Neutrophil (primary cell): ENCODE data around the gene TMEM14B.
"Not testable (repeated sequence)": the region's sequence is repeated elsewhere in the genome, so short reads cannot be mapped to it uniquely, and the experiment has no call there.

Experiments
- H3K27ac ChIP-seq: fragments of 200-600 bp; sonication (generic); 2 replicates; pipeline ENCODE4 v1.5.1; 2016; ENCODE audit warnings: mild to moderate bottlenecking, moderate library complexity
- H3K27me3 ChIP-seq: fragments of 200-600 bp; sonication (generic); 2 replicates; pipeline ENCODE4 v1.6.0; 2016; ENCODE audit warnings: mild to moderate bottlenecking
- H3K36me3 ChIP-seq: fragments of 200-600 bp; sonication (generic); 2 replicates; pipeline ENCODE4 v1.5.1; 2017
- H3K4me1 ChIP-seq, 2 experiments: fragments of 200-600 bp in 1 of 2; sonication (generic) in 1 of 2; 1 replicate in 1 of 2; 2 replicates in 1 of 2; pipeline versions ENCODE4 v1.5.1 to v1.6.1; 2013 to 2016; ENCODE audit warnings: low read depth in 1 of 2, low read length in 1 of 2, mild to moderate bottlenecking in 1 of 2, moderate library complexity in 1 of 2; ENCODE audit not compliant: control insufficient read depth in 1 of 2, insufficient read depth in 1 of 2
- H3K4me3 ChIP-seq, 2 experiments: fragments of 200-600 bp in 1 of 2; sonication (generic) in 1 of 2; 1 replicate in 1 of 2; 2 replicates in 1 of 2; pipeline ENCODE4 v1.5.1; 2013 to 2016; ENCODE audit warnings: low read depth in 1 of 2, low read length in 1 of 2, mild to moderate bottlenecking in 1 of 2, moderate library complexity in 1 of 2
- H3K9me3 ChIP-seq: fragments of 200-600 bp; sonication (generic); 2 replicates; pipeline ENCODE4 v1.5.1; 2016
- CTCF ChIP-seq: fragments of 200-600 bp; sonication (generic); IDR thresholded peaks from 2 replicates; pipeline ENCODE4 v1.5.1; 2016; ENCODE audit warnings: antibody characterized with exemption

The TMEM14B gene

GRCh38 chr6:10736731-10737130, 10.9 kb upstream of the TMEM14B start:
- Histone ChIP-seq H3K4me3 (no peak overlapping the region), H3K36me3 (peaks cover 8% of the 10 kb centered on the region), H3K4me1 (no peaks in the 10 kb centered on the region), H3K9me3 (no peaks in the 10 kb centered on the region), H3K27me3 (no peaks in the 10 kb centered on the region), H3K27ac (no peak overlapping the region)
- TF ChIP-seq CTCF = no peak

- Histone ChIP-seq H3K9me3 (no peaks in the 10 kb centered on the region), H3K4me3 (no peak overlapping the region), H3K27ac (no peak overlapping the region), H3K36me3 (no peaks in the 10 kb centered on the region), H3K27me3 (no peaks in the 10 kb centered on the region), H3K4me1 (no peaks in the 10 kb centered on the region)
- no peak for TF ChIP-seq CTCF
Observed at GRCh38 chr6:10740061-10740460, 7.5 kb upstream of the TMEM14B start.

GRCh38 chr6:10741643-10742042, 6.0 kb upstream of the TMEM14B start:
- not testable (repeated sequence) for H3K36me3 ChIP-seq, H3K4me3 ChIP-seq, H3K27ac ChIP-seq, H3K9me3 ChIP-seq, H3K4me1 ChIP-seq, H3K27me3 ChIP-seq

GRCh38 chr6:10742251-10742650, 5.4 kb upstream of the TMEM14B start:
- Histone ChIP-seq H3K4me3 (no peak overlapping the region), H3K27ac (no peak overlapping the region), H3K27me3 (no peaks in the 10 kb centered on the region)

GRCh38 chr6:10743515-10743914, 4.1 kb upstream of the TMEM14B start:
- no peak overlapping the region for H3K27ac ChIP-seq
- no peak overlapping the region for H3K4me3 ChIP-seq
- H3K4me1 ChIP-seq = peaks cover 13 to 15% of the 10 kb centered on the region in 2 experiments
- no peaks in the 10 kb centered on the region for H3K9me3 ChIP-seq
- TF ChIP-seq CTCF = no peak
- H3K27me3 ChIP-seq = no peaks in the 10 kb centered on the region
- no peaks in the 10 kb centered on the region for H3K36me3 ChIP-seq

More at GRCh38 chr6:10742251-10742650, 5.4 kb upstream of the TMEM14B start:
- Histone ChIP-seq H3K36me3 (no peaks in the 10 kb centered on the region), H3K4me1 (peaks cover 6 to 7% of the 10 kb centered on the region in 2 experiments), H3K9me3 (no peaks in the 10 kb centered on the region)
- no peak for TF ChIP-seq CTCF

GRCh38 chr6:10745116-10745515, 2.5 kb upstream of the TMEM14B start:
- peaks cover 14 to 21% of the 10 kb centered on the region in 2 experiments for H3K4me1 ChIP-seq
- no peaks in the 10 kb centered on the region for H3K9me3 ChIP-seq
- TF ChIP-seq CTCF = no peak
- no peaks in the 10 kb centered on the region for H3K27me3 ChIP-seq
- no peak overlapping the region for H3K4me3 ChIP-seq
- H3K36me3 ChIP-seq = no peaks in the 10 kb centered on the region
- H3K27ac ChIP-seq = no peak overlapping the region
